Measurements from ENCODE around the gene BSDC1.

- TF ChIP-seq CTCF (IDR thresholded peaks at IDR 0.05) (peak in 5 of 6 experiments; percentile 59 to 85 (median 70)), POLR2A (IDR thresholded peaks at IDR 0.05) (no peak), EP300 (IDR thresholded peaks at IDR 0.05) (no peak), POLR2AphosphoS5 (IDR thresholded peaks at IDR 0.05) (peak in 1 of 2 donors; percentile 5)
Measured at GRCh38 chr1:32350785-32351398, 43.3 kb downstream of the BSDC1 start.

Data from upper lobe of left lung (tissue), 4 donors.